ENCODE results near the gene FBXO47. TPM values are rescaled to one million over a fixed set of nuclear protein-coding genes. Genes with fewer than 3 reads are reported as not detected.
"Not testable (repeated sequence)": the region's sequence is repeated elsewhere in the genome, so short reads cannot be mapped to it uniquely, and the experiment has no call there.

Gene FBXO47
- total RNA-seq, 2 donors from 2014 or later: 0.16 TPM; not detected in 1

DNA sequence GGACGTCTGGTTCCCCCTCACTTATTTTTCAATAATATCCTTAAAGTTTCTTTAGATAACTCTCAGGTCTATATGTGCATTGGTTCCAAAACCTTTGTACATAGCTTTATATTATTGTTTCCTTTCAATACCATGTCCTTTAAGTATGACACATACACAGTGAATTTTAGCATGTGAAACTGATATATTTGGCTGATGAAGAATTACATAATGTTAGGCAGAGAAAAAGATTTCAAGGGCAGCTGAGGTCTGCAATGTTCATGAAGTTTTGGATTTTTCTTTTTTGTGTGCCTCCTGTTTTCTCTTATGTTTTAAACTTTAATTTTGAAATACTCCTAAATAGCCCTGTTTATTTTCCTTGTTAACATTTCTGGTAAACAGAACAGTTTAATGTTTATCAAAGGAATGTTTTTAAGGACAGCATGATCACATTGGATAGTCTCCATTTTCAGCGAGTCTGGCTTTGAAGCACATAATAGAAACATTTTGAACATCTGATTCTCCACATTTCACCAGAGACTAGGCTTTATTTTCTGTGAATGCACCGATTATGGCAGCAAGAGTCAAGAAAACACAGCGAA, 32.9 kb upstream of the FBXO47 start:
- no peaks in the 10 kb centered on the region for H3K27me3 Mint-ChIP-seq (ENCODE audit: low read depth)
- no peak for DNase-seq
- H3K4me1 Mint-ChIP-seq (ENCODE audit: low read depth): peaks cover 30% of the 10 kb centered on the region
- peaks cover 3 to 13% of the 10 kb centered on the region in 2 donors for H3K9me3 Mint-ChIP-seq
- H3K27ac Mint-ChIP-seq: no peak overlapping the region
- peaks cover 8 to 19% of the 10 kb centered on the region in 2 donors for H3K36me3 Mint-ChIP-seq (ENCODE audit: insufficient read depth in 2 of 2)
- no peak for ATAC-seq (replicated peaks in 1 of 2)
- no peak overlapping the region for H3K4me3 Mint-ChIP-seq

DNA sequence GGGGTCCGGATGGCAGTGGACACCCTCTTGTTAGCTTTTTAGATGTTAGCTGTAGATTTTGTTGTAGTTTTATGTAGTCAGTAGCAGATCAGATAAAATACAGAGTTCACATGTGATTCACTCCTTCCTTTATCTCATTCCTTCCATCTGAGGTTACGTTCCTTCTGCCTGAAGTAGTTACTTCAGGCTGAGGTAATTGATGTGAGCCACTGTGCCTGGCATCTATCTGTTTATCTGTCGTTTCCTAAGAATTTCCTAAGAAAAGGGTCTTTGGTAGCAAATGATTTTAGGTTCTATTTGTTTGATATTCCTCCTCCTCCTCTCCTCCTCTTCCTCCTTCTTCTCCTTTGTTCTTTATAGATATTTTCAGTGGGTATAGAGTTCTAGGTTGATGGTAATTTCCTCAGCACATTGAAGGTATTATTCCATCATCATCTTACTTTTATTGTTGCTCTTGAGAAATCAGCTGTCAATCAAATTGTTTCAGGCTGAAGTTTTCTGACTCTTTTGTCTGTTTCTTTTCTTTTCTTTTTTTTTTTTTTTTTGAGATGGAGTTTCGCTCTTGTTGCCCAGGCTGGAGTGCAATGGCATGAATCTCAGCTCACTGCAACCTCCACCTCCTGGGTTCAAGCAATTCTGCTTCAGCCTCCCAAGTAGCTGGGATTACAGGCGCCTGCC, 29.6 kb upstream of the FBXO47 start:
- Mint-ChIP-seq H3K4me3 (no peak overlapping the region), H3K27me3 (ENCODE audit: low read depth) (no peaks in the 10 kb centered on the region), H3K4me1 (ENCODE audit: low read depth) (peaks cover 6% of the 10 kb centered on the region), H3K27ac (no peak overlapping the region), H3K9me3 (peaks cover 3 to 13% of the 10 kb centered on the region in 2 donors), H3K36me3 (ENCODE audit: insufficient read depth in 2 of 2) (peaks cover 8 to 17% of the 10 kb centered on the region in 2 donors)
- ATAC-seq (replicated peaks in 1 of 2): no peak
- no peak for DNase-seq

DNA sequence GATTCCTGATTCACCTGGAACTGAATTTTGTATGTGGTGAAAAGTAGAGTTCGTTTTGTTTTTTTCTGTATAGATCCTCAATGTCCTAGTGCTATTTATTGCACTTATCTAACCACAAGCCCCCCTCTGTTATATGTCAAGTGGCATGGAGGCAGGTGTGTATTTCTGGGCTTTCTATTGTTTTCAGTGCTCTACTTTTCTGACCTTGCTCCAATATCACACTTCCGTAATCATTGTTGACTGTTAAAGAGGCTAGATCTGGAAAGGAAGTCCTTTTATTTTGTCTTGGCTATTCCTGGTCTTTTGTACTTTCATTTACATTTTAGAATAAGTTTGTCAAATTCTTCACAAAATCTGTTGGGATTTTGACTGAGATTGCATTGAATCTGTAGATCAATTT, 26.8 kb upstream of the FBXO47 start:
- no peaks in the 10 kb centered on the region for H3K27me3 Mint-ChIP-seq (ENCODE audit: low read depth)
- H3K36me3 Mint-ChIP-seq (ENCODE audit: insufficient read depth in 2 of 2): peaks cover 8 to 17% of the 10 kb centered on the region in 2 donors
- H3K27ac Mint-ChIP-seq: no peak overlapping the region
- peaks cover 3 to 13% of the 10 kb centered on the region in 2 donors for H3K9me3 Mint-ChIP-seq
- ATAC-seq (replicated peaks in 1 of 2) (no peak), DNase-seq (no peak)
- H3K4me3 Mint-ChIP-seq: no peak overlapping the region
- no peaks in the 10 kb centered on the region for H3K4me1 Mint-ChIP-seq (ENCODE audit: low read depth)

DNA sequence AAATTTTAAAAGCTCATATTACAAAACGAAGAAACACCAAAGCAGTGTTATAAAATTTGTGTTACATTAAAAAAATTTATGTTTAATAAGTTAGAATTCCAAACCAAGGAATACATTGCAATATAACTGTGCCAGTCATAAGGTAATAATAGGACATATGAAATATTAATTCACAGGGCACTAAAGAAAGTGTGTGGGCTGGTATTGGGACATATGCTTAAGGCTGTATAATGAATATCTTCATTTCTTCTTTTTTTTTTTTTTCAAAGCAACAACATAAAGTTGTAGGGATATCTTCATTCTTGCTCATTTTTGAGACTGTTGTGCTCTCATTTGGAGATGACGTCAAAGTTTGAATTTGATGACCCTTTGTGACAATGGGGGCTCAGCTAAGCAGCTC, 17.5 kb upstream of the FBXO47 start:
- Mint-ChIP-seq H3K9me3 (no peaks in the 10 kb centered on the region), H3K27ac (no peak overlapping the region), H3K36me3 (ENCODE audit: insufficient read depth in 2 of 2) (no peaks in the 10 kb centered on the region), H3K27me3 (ENCODE audit: low read depth) (no peaks in the 10 kb centered on the region), H3K4me3 (no peak overlapping the region), H3K4me1 (ENCODE audit: low read depth) (no peaks in the 10 kb centered on the region)
- DNase-seq (no peak), ATAC-seq (replicated peaks in 1 of 2) (no peak)

DNA sequence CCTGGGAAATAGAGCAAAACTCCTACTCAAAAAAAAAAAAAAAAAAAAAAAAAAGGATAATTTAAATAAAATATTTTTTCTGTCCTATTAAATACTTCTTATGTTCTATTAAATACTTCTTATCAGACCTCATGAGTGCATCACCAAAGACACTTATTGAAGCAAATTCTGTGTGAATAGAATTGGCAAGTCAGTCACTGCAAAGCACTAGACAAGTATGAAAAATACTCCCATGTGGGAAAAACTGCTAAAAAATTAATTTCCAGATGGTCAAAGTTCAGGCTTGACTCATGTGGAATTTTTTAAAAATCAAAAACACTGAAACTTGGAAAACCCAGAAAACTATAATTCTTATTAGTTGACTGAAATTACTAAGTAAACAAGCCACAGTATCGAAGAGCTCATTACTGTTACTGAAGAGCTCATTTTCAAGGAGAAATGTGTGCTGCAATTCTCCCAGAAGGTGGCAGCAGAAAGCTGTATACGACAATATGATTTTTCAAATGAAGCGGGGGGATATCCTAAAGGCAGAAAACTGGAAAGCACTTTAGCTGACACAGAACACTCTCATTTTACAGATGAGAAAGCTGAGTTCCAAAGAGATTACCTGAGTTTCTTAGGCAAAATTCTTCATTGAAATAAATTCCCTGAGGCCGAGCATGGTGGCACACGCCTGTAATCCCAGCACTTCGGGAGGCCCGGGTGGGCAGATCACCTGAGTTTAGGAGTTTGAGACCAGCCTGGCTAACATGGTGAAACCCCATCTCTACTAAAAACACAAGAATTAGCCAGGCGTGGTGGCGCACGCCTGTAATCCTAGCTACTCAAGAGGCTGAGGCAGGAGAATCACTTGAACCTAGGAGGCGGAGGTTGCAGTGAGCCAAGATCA, 15.9 kb upstream of the FBXO47 start:
- ATAC-seq (replicated peaks in 1 of 2) (peak in 1 of 2 donors; percentile 56), DNase-seq (peak; percentile 33 to 49)
- H3K9me3 Mint-ChIP-seq: no peaks in the 10 kb centered on the region
- H3K27me3 Mint-ChIP-seq (ENCODE audit: low read depth): no peaks in the 10 kb centered on the region
- no peak overlapping the region for H3K4me3 Mint-ChIP-seq
- H3K36me3 Mint-ChIP-seq (ENCODE audit: insufficient read depth in 2 of 2): no peaks in the 10 kb centered on the region
- no peak overlapping the region for H3K27ac Mint-ChIP-seq
- H3K4me1 Mint-ChIP-seq (ENCODE audit: low read depth): no peaks in the 10 kb centered on the region

DNA sequence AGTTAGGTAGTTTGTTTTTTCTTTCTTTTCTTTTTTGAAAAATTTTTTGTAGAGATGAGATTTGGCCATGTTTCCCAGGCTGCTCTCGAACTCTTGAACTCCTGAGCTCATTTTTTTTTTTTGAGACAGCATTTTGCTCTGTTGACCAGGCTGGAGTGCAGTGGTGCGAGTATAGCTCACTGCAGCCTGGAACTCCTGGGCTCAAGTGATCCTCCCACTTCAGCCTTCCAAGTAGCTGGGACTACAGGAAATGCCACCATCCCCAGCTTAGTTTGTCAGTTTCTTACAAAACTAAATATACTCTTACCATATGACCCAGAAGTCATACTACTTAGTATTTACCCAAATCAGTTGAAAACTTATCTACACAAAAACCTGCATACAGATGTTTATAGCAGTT, 14.4 kb upstream of the FBXO47 start:
- Mint-ChIP-seq H3K9me3 (no peaks in the 10 kb centered on the region), H3K4me3 (no peak overlapping the region), H3K4me1 (ENCODE audit: low read depth) (no peaks in the 10 kb centered on the region), H3K27me3 (ENCODE audit: low read depth) (no peaks in the 10 kb centered on the region), H3K27ac (no peak overlapping the region), H3K36me3 (ENCODE audit: insufficient read depth in 2 of 2) (no peaks in the 10 kb centered on the region)
- DNase-seq (no peak), ATAC-seq (replicated peaks in 1 of 2) (no peak)

DNA sequence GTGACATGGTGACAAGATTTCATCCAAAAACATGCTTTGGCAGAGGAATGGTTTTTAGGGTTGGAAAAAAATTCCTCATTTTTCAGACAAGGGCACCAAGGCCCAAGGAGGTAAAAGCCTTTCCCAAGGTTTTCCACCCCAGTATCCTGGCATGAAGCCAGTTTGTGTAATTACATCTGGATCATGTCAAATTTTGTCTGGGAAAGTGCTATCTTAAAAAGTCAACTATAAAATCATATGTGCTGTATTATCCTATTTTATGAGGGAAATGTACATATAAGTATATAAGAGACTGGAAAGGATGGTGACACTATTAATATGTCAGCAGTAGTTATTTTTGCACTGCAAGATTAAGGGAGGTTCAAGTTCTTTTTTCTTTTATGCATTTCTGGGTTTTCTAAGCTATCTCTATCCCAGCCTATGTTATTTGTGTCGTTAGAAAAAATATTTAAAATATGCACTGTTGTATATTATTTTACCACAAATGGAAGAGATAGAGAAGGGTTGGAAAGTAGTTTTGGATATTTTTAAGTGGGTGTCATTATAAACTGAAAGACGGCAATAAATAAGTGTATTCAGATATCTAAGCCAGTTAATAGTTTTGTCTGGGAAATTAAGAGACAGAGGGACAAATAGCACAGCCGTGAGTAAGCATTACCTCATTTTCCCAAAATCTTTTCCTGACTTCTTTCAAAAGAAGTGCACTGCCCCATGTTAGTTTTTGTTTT, 13.5 kb upstream of the FBXO47 start:
- H3K27me3 Mint-ChIP-seq (ENCODE audit: low read depth): no peaks in the 10 kb centered on the region
- no peaks in the 10 kb centered on the region for H3K36me3 Mint-ChIP-seq (ENCODE audit: insufficient read depth in 2 of 2)
- H3K9me3 Mint-ChIP-seq: no peaks in the 10 kb centered on the region
- no peak for ATAC-seq (replicated peaks in 1 of 2)
- no peak for DNase-seq
- peak overlapping the region; percentile 42 for H3K27ac Mint-ChIP-seq
- no peaks in the 10 kb centered on the region for H3K4me1 Mint-ChIP-seq (ENCODE audit: low read depth)
- H3K4me3 Mint-ChIP-seq: no peak overlapping the region

DNA sequence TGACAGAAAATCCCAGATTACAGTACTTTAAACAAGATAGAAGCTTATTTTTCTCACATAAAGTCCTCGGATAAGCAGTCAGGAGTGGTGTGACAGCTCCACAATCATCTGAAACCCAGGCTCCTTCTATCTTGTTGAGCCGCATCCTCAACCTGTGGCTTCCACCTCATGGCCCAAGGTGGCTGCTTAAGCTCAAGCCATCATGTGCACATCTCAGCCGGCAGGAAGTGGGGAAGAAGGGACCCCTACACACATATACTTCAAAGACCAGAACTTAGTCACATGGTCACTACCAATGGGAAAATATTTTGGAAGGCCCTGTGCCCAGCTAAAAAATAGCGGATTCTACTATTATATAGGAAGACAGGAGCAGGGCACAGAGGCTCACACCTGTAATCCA, 11.0 kb upstream of the FBXO47 start:
- ATAC-seq (replicated peaks in 1 of 2) (no peak), DNase-seq (no peak)
- H3K9me3 Mint-ChIP-seq: no peaks in the 10 kb centered on the region
- no peaks in the 10 kb centered on the region for H3K27me3 Mint-ChIP-seq (ENCODE audit: low read depth)
- H3K4me1 Mint-ChIP-seq (ENCODE audit: low read depth): no peaks in the 10 kb centered on the region
- no peaks in the 10 kb centered on the region for H3K36me3 Mint-ChIP-seq (ENCODE audit: insufficient read depth in 2 of 2)
- no peak overlapping the region for H3K4me3 Mint-ChIP-seq
- no peak overlapping the region for H3K27ac Mint-ChIP-seq

DNA sequence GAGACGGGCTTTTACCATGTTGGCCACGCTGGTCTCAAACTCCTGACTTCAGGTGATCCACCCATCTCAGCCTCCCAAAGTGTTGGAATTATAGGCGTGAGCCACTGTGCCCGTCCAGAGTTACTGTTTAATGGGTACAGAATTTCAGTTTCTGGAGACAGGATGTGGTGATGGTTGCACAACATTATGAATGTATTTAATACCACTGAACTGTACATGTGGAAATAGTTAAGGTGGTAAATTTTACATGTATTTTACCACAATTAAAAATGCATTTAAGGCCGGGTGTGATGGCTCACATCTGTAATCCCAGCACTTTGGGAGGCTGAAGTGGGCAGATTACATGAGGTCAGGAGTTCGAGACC, 9.0 kb upstream of the FBXO47 start:
- H3K27ac Mint-ChIP-seq; H3K4me3 Mint-ChIP-seq; ATAC-seq (replicated peaks in 1 of 2); H3K27me3 Mint-ChIP-seq (ENCODE audit: low read depth); H3K4me1 Mint-ChIP-seq (ENCODE audit: low read depth); H3K9me3 Mint-ChIP-seq; DNase-seq; H3K36me3 Mint-ChIP-seq (ENCODE audit: insufficient read depth in 2 of 2): not testable (repeated sequence)

DNA sequence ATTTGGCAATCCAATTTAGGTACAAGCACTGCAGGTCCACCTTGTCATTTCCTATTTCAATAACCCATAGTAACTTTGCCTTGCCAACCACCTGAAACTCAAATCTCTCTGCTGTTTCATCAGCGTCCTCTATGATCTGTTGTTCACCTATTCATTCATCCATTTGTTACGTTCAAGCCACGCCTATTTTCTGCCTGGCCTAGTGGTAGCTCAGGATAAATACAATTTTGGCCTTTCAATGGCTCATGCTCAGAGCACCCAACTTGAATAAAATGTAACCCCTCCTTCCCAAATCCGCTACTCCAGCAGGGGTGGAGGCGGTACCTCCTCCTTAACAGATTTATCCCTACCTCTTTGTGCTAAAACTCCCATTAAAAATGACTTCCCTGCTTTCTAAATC, 3.6 kb upstream of the FBXO47 start:
- DNase-seq: no peak
- no peak for ATAC-seq (replicated peaks in 1 of 2)
- Mint-ChIP-seq H3K4me1 (ENCODE audit: low read depth) (peaks cover 20% of the 10 kb centered on the region), H3K27me3 (ENCODE audit: low read depth) (no peaks in the 10 kb centered on the region), H3K9me3 (no peaks in the 10 kb centered on the region), H3K27ac (no peak overlapping the region), H3K36me3 (ENCODE audit: insufficient read depth in 2 of 2) (no peaks in the 10 kb centered on the region), H3K4me3 (no peak overlapping the region)

DNA sequence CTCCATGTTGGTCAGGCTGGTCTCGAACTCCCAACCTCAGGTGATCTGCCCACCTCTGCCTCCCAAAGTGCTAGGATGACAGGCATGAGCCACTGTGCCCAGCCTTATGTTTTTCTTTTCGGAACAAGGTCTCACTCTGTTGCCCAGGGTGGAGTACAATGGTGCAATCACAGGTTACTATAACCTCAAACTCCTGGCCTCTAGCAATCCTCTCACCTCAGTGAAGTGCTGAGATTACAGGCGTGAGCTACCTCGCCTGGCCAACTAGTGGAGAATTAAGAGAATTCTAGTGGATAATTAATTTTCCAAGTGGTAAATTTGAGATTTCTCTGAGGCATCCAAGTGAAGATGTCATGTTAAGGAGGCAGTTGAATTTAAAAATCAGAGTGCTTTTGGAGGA, 2.9 kb upstream of the FBXO47 start:
- Mint-ChIP-seq H3K27me3 (ENCODE audit: low read depth) (no peaks in the 10 kb centered on the region), H3K36me3 (ENCODE audit: insufficient read depth in 2 of 2) (no peaks in the 10 kb centered on the region), H3K4me3 (no peak overlapping the region)

DNA sequence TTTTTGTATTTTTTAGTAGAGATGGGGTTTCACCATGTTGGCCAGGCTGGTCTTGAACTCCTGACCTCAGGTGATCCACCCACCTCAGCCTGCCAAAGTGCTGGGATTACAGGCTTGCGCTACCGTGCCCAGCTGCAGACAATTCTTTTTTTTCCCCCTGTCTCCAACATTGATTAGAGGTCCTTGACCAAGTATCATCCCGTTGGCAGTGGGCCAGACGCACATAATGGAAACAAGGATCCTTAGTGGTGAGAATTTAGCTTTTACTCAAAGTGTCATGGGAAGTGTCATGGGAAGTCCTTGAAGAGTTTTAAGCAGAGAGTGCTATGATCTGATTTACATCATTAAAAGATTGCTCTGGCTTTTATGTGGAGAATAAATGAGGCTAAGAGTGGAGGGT, 2.1 kb upstream of the FBXO47 start:
- Mint-ChIP-seq H3K4me3 (no peak overlapping the region), H3K36me3 (ENCODE audit: insufficient read depth in 2 of 2) (no peaks in the 10 kb centered on the region), H3K27ac (no peak overlapping the region), H3K27me3 (ENCODE audit: low read depth) (no peaks in the 10 kb centered on the region), H3K9me3 (no peaks in the 10 kb centered on the region), H3K4me1 (ENCODE audit: low read depth) (peaks cover 20% of the 10 kb centered on the region)
- ATAC-seq (replicated peaks in 1 of 2) (no peak), DNase-seq (no peak)

More for the DNA sequence above, 2.9 kb upstream of the FBXO47 start:
- H3K4me1 Mint-ChIP-seq (ENCODE audit: low read depth): peaks cover 20% of the 10 kb centered on the region
- DNase-seq: no peak
- no peak overlapping the region for H3K27ac Mint-ChIP-seq
- ATAC-seq (replicated peaks in 1 of 2): no peak
- no peaks in the 10 kb centered on the region for H3K9me3 Mint-ChIP-seq

DNA sequence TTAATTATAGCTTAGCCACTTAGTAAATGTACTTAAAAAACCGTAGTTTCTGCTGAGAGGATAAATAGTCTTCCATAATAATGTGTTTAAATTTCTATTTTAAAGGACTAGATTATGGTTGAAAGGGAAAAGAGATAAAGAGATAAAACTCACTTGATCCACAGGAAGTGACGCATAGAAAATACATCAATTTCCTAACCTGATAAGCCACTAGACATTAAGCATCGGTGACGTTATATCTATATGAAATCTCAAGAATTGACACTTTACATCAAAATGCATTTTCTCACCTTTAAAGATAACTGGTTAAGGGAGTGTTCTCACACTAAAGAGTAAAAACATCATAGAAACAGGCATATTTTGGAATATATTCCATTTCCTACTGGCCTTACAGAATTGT, 5.8 kb downstream of the FBXO47 start:
- Mint-ChIP-seq H3K4me1 (ENCODE audit: low read depth) (peaks cover 30% of the 10 kb centered on the region), H3K36me3 (ENCODE audit: insufficient read depth in 2 of 2) (no peaks in the 10 kb centered on the region), H3K27ac (peak overlapping the region; percentile 50), H3K27me3 (ENCODE audit: low read depth) (no peaks in the 10 kb centered on the region), H3K4me3 (peak overlapping the region in 1 of 2 donors; percentile 56), H3K9me3 (no peaks in the 10 kb centered on the region)
- DNase-seq (no peak), ATAC-seq (replicated peaks in 1 of 2) (no peak)

Data from activated T-cell treated with anti-CD3 and anti-CD28 coated beads, Interleukin-2, amount 50 U/mL, for 72 hours (primary cell).